ENCODE data around the gene DACH1. TPM values are rescaled to one million over a fixed set of nuclear protein-coding genes. Genes with fewer than 3 reads are reported as not detected.

The DACH1 gene
- total and polyA plus RNA-seq, 2 of the 13 experiments (the other 11 are each of a cell fraction or from before 2014, with no cell fraction given) = not detected

- no peaks in the 10 kb centered on the region for H3K36me3 ChIP-seq (replicated peaks in 1 of 2; ENCODE audit: control insufficient read depth in 1 of 2, insufficient read depth in 2 of 2, low read length in 2 of 2)
- no peak overlapping the region for H3K4me3 ChIP-seq (replicated peaks in 1 of 3; ENCODE audit: insufficient read depth in 1 of 3, low read depth in 2 of 3, low read length in 3 of 3)
- H3K79me2 ChIP-seq (ENCODE audit: insufficient read depth, low read length) = no peaks in the 10 kb centered on the region
- H3K9ac ChIP-seq (ENCODE audit: insufficient read depth, low read depth, low read length) = no peak overlapping the region
- TF ChIP-seq SMC3 (IDR thresholded peaks at IDR 0.05; ENCODE audit: low read length) (peak; percentile 60), ZSCAN21 (CRISPR knock-in tag; IDR thresholded peaks at IDR 0.05; ENCODE audit: borderline replicate concordance) (no peak), CTCF (CRISPR knock-in tag; IDR thresholded peaks at IDR 0.05) (peak; percentile 49), STAG1 (CRISPR knock-in tag; IDR thresholded peaks at IDR 0.05) (peak; percentile 63)
- H3K27ac ChIP-seq (ENCODE audit: extremely low read length, insufficient read depth, low read length) = no peak overlapping the region
- CTCF ChIA-PET (ENCODE audit: low intra/inter-chr PET ratio, low total read pairs) = interaction anchor here (1.6 kb wide), 1 partner anchor 559 kb away, joined by 6 read pairs; no protein-coding TSS in a partner anchor
- H3K9me3 ChIP-seq (ENCODE audit: low read length) = no peaks in the 10 kb centered on the region
- BruUV-seq (replicated peaks) = no TSS peak
- FAIRE-seq (peak; percentile 64), ATAC-seq (peak; percentile 84), DNase-seq (ENCODE audit: low spot score) (peak; percentile 27)
- H2AFZ ChIP-seq (ENCODE audit: low read length) = peak overlapping the region; percentile 34
- POLR2A ChIA-PET = no interaction called here
- 6% methylated on average over 3 of the region's 3 CpGs for whole genome bisulfite sequencing (ENCODE audit: low lambda C conversion rate)
- no peaks in the 10 kb centered on the region for H3K4me1 ChIP-seq (ENCODE audit: insufficient read depth, low read length)
- H4K20me1 ChIP-seq (ENCODE audit: insufficient read depth, low read length) = no peaks in the 10 kb centered on the region
- in situ Hi-C loops (cut with HindIII; ENCODE audit: extremely low pct_ligation_motif_present, low pct_unique_long_range_greater_than_20kb) = loop anchor here (25.0 kb wide), 1 partner anchor 567 kb away; no protein-coding TSS in a partner anchor
- intact Hi-C loops (cut with micrococcal nuclease; ENCODE audit: unreplicated experiment) = loop anchor here (1.0 kb wide), 1 partner anchor 559 kb away; no protein-coding TSS in a partner anchor
- H3K4me2 ChIP-seq (ENCODE audit: low read depth, low read length) = no peak overlapping the region
- no peaks in the 10 kb centered on the region for H3K27me3 ChIP-seq (ENCODE audit: control insufficient read depth in 1 of 2, insufficient read depth in 2 of 2, low read length in 2 of 2)
Measured at GRCh38 chr13:71879129-71879535, 12.1 kb upstream of the DACH1 start.

- 2% methylated on average over 5 of the region's 5 CpGs for WGBS (ENCODE audit: low lambda C conversion rate)
- no TSS peak for BruUV-seq (replicated peaks)
- in situ Hi-C loops (cut with HindIII; ENCODE audit: extremely low pct_ligation_motif_present, low pct_unique_long_range_greater_than_20kb) = loop anchor here (25.0 kb wide), 1 partner anchor 565 kb away; no protein-coding TSS in a partner anchor
- Histone ChIP-seq H4K20me1 (ENCODE audit: insufficient read depth, low read length) (no peaks in the 10 kb centered on the region), H3K9ac (ENCODE audit: insufficient read depth, low read depth, low read length) (no peak overlapping the region), H3K36me3 (replicated peaks in 1 of 2; ENCODE audit: control insufficient read depth in 1 of 2, insufficient read depth in 2 of 2, low read length in 2 of 2) (no peaks in the 10 kb centered on the region), H3K79me2 (ENCODE audit: insufficient read depth, low read length) (no peaks in the 10 kb centered on the region), H3K4me3 (replicated peaks in 1 of 3; ENCODE audit: insufficient read depth in 1 of 3, low read depth in 2 of 3, low read length in 3 of 3) (no peak overlapping the region), H3K4me1 (ENCODE audit: insufficient read depth, low read length) (no peaks in the 10 kb centered on the region), H3K4me2 (ENCODE audit: low read depth, low read length) (no peak overlapping the region), H3K9me3 (ENCODE audit: low read length) (no peaks in the 10 kb centered on the region), H2AFZ (ENCODE audit: low read length) (no peak overlapping the region), H3K27ac (ENCODE audit: extremely low read length, insufficient read depth, low read length) (no peak overlapping the region), H3K27me3 (ENCODE audit: control insufficient read depth in 1 of 2, insufficient read depth in 2 of 2, low read length in 2 of 2) (no peaks in the 10 kb centered on the region)
- DNase-seq (ENCODE audit: low spot score) (no peak), ATAC-seq (no peak), FAIRE-seq (no peak)
- CTCF ChIA-PET (ENCODE audit: low intra/inter-chr PET ratio, low total read pairs) = no interaction called here
- intact Hi-C loops (cut with micrococcal nuclease; ENCODE audit: unreplicated experiment) = no loop called here
- POLR2A ChIA-PET = no interaction called here
- TF ChIP-seq NAIF1 (CRISPR knock-in tag; IDR thresholded peaks at IDR 0.05; ENCODE audit: borderline replicate concordance) (no peak), KLF9 (CRISPR knock-in tag; IDR thresholded peaks at IDR 0.05; ENCODE audit: low read depth) (no peak), ZFYVE20 (CRISPR knock-in tag; IDR thresholded peaks at IDR 0.05; ENCODE audit: borderline replicate concordance, low read depth) (no peak), CREB3 (CRISPR knock-in tag; IDR thresholded peaks at IDR 0.05) (no peak), ZXDC (CRISPR knock-in tag; IDR thresholded peaks at IDR 0.05) (no peak), TERF1 (CRISPR knock-in tag; IDR thresholded peaks at IDR 0.05) (no peak), SYNCRIP (IDR thresholded peaks at IDR 0.05; ENCODE audit: insufficient read depth, low read depth, low read length) (no peak), ZNF562 (CRISPR knock-in tag; IDR thresholded peaks at IDR 0.05; ENCODE audit: borderline replicate concordance) (no peak)
Measured at GRCh38 chr13:71877256-71877653, 10.3 kb upstream of the DACH1 start.

Measured in HepG2 (cell line).